AG04449 (cell line): ENCODE measurements around the gene FSD1L.

ENCODE experiments used
- CTCF ChIA-PET: fragments of 350-600 bp; formaldehyde crosslinking; extraction: SDS; loops from one replicate; lab custom pipeline; 2021; ENCODE audit warnings: antibody characterized with exemption; lab: Yijun Ruan, JAX
- POLR2A ChIA-PET: fragments of 400-600, 350-600 bp; formaldehyde crosslinking; extraction: SDS; loops from one replicate; lab custom pipeline; 2020; ENCODE audit warnings: antibody characterized with exemption, inconsistent platforms; lab: Yijun Ruan, JAX
- DNase-seq: peaks from one replicate; pipeline ENCODE4 v3.0.0-alpha.2; 2010; ENCODE audit warnings: low read depth, low spot score
- H3K4me3 ChIP-seq: 2 replicates; pipeline ENCODE4 v1.5.1; 2011; ENCODE audit warnings: low read depth, mild to moderate bottlenecking, control low read depth, low read length
- TF ChIP-seq, protein P1 (sequence below): IDR thresholded peaks from one replicate; pipeline ENCODE4 v1.5.1; 2011; ENCODE audit warnings: mild to moderate bottlenecking, moderate library complexity, low read length, control low read depth, inconsistent platforms; ENCODE audit not compliant: insufficient read depth; ENCODE audit errors: missing control alignments

The FSD1L gene

DNA sequence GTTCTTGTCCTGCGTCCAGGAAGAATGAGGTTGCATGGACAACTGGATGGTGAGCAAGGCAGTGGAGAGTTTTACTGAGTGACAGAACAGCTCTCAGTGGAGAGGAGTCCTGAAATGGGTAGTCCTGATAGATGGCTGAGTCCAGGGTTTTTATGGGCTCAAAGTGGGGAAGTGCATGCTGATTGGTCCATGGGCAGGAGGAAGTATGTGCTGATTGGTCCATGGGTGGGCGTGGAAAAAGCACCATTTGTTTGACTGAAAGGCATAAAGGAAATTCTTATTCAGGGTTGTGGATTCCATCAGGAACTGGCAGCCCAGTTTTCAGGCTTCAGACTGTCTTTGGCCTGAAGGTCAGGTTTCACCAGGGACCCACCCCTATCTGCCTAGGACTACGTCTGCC lies 10.6 kb downstream of the FSD1L start:
- ChIA-PET POLR2A (no interaction called here), CTCF (no interaction called here)
- H3K4me3 ChIP-seq, result no peak overlapping the region
- no peak for DNase-seq
- TF ChIP-seq, protein P1, sequence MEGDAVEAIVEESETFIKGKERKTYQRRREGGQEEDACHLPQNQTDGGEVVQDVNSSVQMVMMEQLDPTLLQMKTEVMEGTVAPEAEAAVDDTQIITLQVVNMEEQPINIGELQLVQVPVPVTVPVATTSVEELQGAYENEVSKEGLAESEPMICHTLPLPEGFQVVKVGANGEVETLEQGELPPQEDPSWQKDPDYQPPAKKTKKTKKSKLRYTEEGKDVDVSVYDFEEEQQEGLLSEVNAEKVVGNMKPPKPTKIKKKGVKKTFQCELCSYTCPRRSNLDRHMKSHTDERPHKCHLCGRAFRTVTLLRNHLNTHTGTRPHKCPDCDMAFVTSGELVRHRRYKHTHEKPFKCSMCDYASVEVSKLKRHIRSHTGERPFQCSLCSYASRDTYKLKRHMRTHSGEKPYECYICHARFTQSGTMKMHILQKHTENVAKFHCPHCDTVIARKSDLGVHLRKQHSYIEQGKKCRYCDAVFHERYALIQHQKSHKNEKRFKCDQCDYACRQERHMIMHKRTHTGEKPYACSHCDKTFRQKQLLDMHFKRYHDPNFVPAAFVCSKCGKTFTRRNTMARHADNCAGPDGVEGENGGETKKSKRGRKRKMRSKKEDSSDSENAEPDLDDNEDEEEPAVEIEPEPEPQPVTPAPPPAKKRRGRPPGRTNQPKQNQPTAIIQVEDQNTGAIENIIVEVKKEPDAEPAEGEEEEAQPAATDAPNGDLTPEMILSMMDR, result no peak

GRCh38 chr9:105459336-105459735 lies 11.5 kb downstream of the FSD1L start:
- POLR2A ChIA-PET, result no interaction called here
- TF ChIP-seq, protein P1, result no peak
- no peak for DNase-seq
- CTCF ChIA-PET, result interaction anchor here (1.0 kb wide), 1 partner anchor 22 kb away, joined by 4 read pairs; no protein-coding TSS in a partner anchor
- no peak overlapping the region for H3K4me3 ChIP-seq

DNA sequence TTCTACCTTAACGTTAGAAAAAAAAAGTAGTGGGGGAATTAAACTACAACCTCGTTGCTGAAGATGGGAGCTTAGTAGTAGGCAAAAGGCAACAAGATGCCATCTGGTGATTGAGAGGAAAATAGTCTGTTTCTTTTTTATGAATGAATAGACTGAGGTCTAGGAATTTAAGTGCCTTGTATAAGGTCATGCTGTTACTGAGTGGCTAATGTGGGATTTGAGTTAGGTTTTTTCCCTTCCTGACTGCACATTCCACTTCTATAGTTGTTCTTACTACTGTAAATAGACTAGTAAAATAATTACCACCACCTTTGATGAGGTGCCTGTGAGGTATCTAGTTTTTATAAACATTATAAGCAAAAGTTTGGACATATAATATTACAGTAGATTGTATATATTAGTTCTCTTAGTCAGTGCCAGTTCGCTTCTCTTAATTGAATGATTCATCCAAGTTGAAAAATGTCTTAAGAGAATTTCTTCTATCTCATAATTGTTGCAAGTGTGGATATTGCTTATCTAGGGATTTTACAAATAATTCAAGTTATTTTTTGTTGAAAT lies 19.1 kb downstream of the FSD1L start:
- ChIA-PET POLR2A (no interaction called here), CTCF (interaction anchor here (1.1 kb wide), 1 partner anchor 24 kb away, joined by 4 read pairs; no protein-coding TSS in a partner anchor)
- H3K4me3 ChIP-seq, result no peak overlapping the region
- TF ChIP-seq, protein P1, result no peak
- DNase-seq, result no peak

GRCh38 chr9:105468875-105469274 lies 21.0 kb downstream of the FSD1L start:
- no peak overlapping the region for H3K4me3 ChIP-seq
- no peak for DNase-seq
- ChIA-PET POLR2A (no interaction called here), CTCF (interaction anchor here (0.9 kb wide), 1 partner anchor 23 kb away, joined by 3 read pairs; no protein-coding TSS in a partner anchor)
- TF ChIP-seq, protein P1, result no peak

DNA sequence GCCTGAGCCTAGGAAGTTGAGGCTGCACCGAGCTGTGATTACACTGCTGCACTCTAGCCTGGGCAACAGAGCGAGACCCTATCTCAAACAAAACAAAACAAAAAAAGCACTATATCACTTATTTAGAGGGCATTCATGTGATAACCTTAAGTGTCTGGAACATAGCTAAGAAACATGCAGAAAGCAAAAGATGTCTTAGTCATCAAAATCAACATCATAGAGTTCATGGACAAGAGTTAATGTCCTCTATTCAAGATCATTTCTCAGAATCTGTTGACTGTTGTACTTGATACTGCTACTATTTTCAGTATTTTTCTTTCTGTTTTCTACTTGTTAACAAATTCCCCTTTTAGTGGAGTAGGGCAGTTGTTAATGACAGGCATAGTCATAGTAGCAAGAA lies 25.4 kb downstream of the FSD1L start:
- ChIA-PET POLR2A (no interaction called here), CTCF (interaction anchor here (1.0 to 2.5 kb wide), 6 partner anchors 10 to 45 kb away, joined by 3 to 7 read pairs (median 3); no protein-coding TSS in a partner anchor)
- no peak for DNase-seq
- H3K4me3 ChIP-seq, result no peak overlapping the region
- TF ChIP-seq, protein P1, result no peak

DNA sequence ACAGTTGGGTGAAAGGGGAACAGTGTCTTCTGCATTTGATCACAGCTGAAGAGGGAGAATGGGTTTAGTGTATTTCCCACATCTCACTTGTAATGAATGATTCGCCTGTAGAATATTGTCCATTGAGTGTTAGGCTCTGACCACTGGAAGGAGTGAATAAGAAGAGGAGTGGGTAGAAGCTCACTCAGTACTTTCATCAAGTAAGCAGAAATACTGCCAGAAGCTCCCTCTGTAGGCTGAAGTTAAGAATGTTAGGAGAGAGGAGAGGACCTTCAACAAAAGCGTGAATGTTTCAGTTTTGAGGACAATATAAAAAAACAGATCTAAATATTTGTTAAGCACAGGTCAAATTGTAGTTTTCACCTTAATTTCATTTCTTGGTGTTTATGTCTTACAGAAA lies 27.5 kb downstream of the FSD1L start:
- ChIA-PET POLR2A (no interaction called here), CTCF (interaction anchor here (0.7 to 2.5 kb wide), 8 partner anchors 12 to 612 kb away, joined by 3 to 7 read pairs (median 3); no protein-coding TSS in a partner anchor)
- TF ChIP-seq, protein P1, result peak; percentile 27
- H3K4me3 ChIP-seq, result no peak overlapping the region
- DNase-seq, result peak; percentile 23
